ENCODE results near the gene EIF2B2. TPM values are rescaled to one million over a fixed set of nuclear protein-coding genes. Genes with fewer than 3 reads are reported as not detected.

The EIF2B2 gene
- total and polyA plus RNA-seq, 2 of the 13 experiments (the other 11 are each of a cell fraction or from before 2014, with no cell fraction given) = 54.4 to 78.6 TPM

GRCh38 chr14:74979442-74980397 is 23.0 kb upstream of the EIF2B2 start (continued):
- TF ChIP-seq MNT (IDR thresholded peaks at IDR 0.05) (no peak), CTCF (CRISPR knock-in tag; IDR thresholded peaks at IDR 0.05) (peak; percentile 31), ERF (CRISPR knock-in tag; IDR thresholded peaks at IDR 0.05) (no peak), TEAD2 (CRISPR knock-in tag; IDR thresholded peaks at IDR 0.05) (no peak), SAFB2 (CRISPR knock-in tag; IDR thresholded peaks at IDR 0.05; ENCODE audit: borderline replicate concordance, low read depth) (no peak), CHD4 (IDR thresholded peaks at IDR 0.05; ENCODE audit: borderline replicate concordance, low read length) (no peak), FOXA3 (CRISPR knock-in tag; IDR thresholded peaks at IDR 0.05) (peak; percentile 83), MLLT10 (CRISPR knock-in tag; IDR thresholded peaks at IDR 0.05) (no peak), RXRA (CRISPR knock-in tag; IDR thresholded peaks at IDR 0.05) (peak; percentile 20; the same call in 1 of the 2 replicates), ZNF770 (CRISPR knock-in tag; IDR thresholded peaks at IDR 0.05) (0 out of 2 replicates have a peak, but pooled peaks have one; percentile 43), SKI (IDR thresholded peaks at IDR 0.05; ENCODE audit: partially characterized antibody) (no peak), ZNF687 (CRISPR knock-in tag; IDR thresholded peaks at IDR 0.05) (peak; percentile 87), ZFY (CRISPR knock-in tag; IDR thresholded peaks at IDR 0.05) (peak; percentile 67), EZH2 (conservative IDR thresholded peaks at IDR 0.05; ENCODE audit: low read depth, low read length) (no peak), ZNF263 (CRISPR knock-in tag; IDR thresholded peaks at IDR 0.05) (peak; percentile 49; the same call in 1 of the 2 replicates), MYC (CRISPR knock-in tag; IDR thresholded peaks at IDR 0.05; ENCODE audit: borderline replicate concordance) (no peak; the same call in 1 of the 2 replicates), POLR2A (IDR thresholded peaks at IDR 0.05; ENCODE audit: insufficient read depth in 1 of 2, low read depth in 2 of 2, low read length in 2 of 2) (no peak), CENPBD1 (CRISPR knock-in tag; IDR thresholded peaks at IDR 0.05; ENCODE audit: borderline replicate concordance, low read depth) (no peak), ZFAT (CRISPR knock-in tag; conservative IDR thresholded peaks at IDR 0.05) (no peak)

Measured in HepG2 (cell line).